Stimulated activated CD4-positive, alpha-beta T cell treated with anti-CD3 and anti-CD28 coated beads, Interleukin-15, amount 100 ng/mL, for 1 hour (primary cell): ENCODE data around the gene TRDN.
"Not testable (repeated sequence)": the region's sequence is repeated elsewhere in the genome, so short reads cannot be mapped to it uniquely, and the experiment has no call there.

ENCODE experiments used
- DNase-seq, 2 donors: peaks; one replicate each; pipeline ENCODE4 v3.0.0-alpha.2; 2020; ENCODE audit warnings: low read depth in 1 of 2, low spot score in 1 of 2

TRDN gene

DNA sequence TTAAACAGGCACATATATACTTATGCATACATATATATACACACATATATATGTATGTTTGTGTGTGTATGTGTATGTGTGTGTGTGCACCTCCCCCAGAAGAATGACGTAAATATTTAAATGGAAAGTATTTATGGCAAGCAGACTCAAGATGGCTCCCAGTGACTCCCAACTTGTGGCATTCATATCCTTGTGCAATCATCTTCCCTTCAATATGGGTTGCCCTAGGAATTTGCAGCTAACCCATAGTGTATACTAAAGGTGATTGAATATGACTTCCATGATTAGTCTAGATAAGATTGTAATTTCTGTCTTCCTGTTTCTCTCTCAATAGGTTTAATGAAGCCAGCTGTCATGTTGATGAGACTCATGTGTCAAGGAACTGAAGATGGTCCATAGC, 127.6 kb downstream of the TRDN start:
- no peak for DNase-seq

DNA sequence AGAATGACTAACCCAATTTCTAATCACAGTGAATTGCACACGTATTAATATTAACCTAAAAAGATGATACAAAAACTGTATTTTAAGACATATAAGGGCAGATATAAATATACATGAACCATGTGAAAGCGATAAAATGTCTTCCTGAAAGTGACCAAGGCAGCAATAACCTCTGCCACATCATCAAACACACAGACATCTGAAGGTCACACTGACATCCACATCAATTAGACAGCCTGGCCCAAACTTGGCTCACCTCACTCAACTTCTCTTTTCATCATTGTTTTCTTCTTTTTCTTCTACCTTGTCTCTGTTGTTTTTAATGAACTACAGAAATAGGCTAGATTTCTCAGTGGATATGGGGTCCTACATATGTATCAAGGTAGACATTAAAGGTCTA, 128.5 kb downstream of the TRDN start:
- no peak for DNase-seq

DNA sequence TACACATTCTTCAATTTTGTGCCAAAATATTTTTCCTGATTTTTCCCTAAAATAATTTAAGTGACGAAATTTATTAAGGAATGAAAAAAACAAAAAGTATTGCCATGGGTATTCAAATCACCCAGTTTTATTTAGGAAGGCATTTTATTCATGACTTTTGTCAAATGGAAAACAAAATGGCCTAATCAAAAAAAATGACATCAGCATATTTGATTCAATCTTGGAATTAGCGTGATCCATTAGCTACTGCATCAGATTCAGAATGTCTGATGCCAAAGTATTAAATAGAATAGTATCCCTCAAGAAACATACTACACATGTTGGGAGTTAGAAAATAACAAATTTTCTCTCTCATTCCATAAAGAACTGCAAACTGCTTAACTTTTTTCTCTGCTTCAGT, 129.2 kb downstream of the TRDN start:
- no peak for DNase-seq

DNA sequence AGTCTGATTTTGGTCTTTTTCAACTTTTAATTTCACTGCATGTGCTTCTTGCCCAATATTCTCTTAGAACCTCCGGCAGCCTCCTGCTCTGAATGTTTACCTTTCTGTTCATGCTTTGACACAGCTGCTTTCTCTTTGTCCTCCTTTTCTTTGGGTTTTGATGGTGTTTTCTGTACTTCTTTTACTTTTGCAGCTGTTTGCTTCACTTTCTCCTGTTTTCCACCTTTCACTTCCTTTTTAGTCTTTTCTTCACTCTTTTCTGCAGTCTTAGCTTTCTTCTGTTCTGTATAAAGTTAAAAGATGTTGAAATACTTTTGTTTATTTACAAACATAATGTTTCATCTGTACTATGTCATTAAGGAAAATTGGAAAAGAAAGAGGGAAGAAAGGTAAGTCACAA, 133.1 kb downstream of the TRDN start:
- no peak for DNase-seq

DNA sequence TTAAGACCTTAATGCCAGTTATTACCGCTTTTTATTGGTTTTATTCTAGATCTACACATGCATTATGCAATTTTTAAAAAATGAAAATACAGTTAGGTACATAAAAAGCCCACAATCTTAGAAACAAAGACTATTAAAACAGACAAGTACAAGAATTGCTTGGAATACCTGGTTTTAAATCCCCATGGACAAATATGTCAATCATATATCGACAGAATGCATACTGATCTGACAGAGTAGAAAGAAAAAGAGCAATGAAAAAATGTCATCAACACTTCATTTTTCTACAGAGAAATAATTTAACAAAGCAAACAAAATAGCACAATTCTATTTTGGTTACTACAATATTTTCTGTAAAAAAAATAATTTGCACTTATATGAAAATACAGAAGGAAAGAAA, 139.7 kb downstream of the TRDN start:
- no peak for DNase-seq

DNA sequence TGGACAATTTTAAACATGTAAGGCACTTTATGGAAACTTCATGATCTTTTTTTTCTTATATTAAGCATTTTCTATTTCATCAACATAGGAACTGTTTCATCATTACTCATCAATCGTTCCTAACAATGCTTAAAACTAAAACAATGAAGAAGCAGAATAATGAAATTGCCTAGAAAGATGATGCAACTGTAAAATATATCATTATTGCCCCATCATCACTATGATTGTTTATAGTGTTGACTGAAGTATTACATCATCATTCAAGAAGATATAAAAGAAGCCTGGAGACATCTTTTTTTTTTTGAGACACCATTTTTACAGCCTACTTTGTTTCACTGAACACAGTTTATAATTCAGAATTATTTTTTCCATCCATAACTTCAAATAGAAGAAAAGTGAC, 147.2 kb downstream of the TRDN start:
- DNase-seq: no peak

DNA sequence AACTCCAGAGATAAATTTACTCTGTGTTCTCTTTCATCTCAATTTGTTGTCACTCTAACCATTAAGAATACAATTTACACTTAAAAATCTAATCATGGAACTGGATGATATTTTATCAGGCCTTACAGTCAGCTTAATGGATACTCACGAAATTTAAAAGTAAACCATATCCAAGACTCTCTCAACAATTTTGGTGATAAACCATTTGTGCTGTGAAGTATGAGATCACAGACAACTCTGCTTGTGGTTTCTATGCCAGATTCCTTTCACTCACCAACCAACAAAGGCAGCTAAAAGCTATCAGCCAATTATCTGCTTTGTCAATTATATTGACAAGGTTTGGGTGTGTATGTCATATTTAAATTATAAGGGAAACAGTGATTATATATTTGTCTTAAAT, 155.8 kb downstream of the TRDN start:
- DNase-seq: no peak

DNA sequence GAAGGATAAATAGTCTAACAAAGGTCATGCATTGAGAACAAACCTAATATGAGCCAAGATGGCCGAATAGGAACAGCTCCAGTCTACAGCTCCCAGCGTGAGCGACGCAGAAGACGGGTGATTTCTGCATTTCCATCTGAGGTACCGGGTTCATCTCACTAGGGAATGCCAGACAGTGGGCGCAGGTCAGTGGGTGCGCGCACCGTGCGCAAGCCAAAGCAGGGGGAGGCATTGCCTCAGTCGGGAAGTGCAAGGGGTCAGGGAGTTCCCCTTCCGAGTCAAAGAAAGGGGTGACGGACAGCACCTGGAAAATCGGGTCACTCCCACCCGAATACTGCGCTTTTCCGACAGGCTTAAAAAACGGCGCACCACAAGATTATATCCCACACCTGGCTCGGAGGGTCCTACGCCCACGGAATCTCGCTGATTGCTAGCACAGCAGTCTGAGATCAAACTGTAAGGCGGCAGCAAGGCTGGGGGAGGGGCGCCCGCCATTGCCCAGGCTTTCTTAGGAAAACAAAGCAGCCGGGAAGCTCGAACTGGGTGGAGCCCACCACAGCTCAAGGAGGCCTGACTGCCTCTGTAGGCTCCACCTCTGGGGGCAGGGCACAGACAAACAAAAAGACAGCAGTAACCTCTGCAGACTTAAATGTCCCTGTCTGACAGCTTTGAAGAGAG, 164.6 kb downstream of the TRDN start:
- DNase-seq: not testable (repeated sequence)

DNA sequence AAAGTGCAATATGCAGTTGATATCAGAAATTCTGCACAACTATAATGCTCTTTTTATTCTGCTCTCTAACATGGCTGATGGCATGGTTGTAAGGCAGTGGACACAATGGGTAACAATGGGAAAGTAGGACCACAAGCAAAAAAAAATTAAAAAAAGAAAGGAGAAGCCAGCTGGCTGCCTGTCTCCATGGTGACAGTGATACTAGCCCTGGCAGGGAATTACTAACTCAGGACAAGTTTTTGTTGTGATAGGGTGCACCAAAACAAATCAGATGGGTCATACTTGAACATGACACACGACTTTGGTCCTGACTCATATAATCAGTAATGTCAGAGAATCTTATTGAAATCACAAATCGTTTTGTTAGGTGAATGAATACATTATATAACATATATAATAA, 169.4 kb downstream of the TRDN start:
- DNase-seq: no peak

DNA sequence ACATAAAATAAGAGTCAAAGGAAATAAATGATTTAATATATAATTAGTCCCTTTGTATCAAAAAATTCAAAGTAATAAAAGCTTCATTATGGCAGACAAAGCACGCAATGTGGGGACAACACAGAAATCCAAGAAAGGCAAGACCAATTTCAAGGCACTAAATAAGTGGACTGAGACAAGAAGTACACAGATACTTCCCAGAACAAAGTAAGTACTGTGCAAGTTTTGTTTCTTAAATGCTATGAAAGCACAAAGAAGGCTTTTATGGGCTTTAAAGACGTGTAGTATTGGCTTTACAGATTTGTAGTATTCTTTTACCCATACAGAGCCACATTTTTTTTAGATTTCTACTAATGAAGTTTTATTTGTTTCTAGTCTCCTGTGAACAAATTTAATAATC, 174.6 kb downstream of the TRDN start:
- DNase-seq: no peak

DNA sequence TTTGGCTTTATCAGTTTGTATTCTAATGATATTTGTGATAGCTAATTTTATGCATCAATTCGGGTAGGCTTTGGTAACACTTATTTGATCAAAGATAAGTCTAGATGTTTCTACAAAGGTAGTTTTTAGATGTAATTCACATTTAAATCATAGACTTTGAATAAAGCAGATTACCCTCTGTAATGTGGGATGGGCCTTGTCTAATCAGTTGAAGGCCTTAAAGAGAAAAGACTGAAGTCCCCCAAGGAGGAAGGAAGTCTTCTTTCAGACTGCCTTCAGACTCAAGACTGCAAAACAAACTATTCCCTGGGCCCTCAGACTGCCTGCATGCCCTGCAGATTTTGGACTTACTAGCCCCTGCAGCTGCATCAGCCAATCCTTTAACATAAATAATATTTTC, 178.5 kb downstream of the TRDN start:
- DNase-seq: no peak

DNA sequence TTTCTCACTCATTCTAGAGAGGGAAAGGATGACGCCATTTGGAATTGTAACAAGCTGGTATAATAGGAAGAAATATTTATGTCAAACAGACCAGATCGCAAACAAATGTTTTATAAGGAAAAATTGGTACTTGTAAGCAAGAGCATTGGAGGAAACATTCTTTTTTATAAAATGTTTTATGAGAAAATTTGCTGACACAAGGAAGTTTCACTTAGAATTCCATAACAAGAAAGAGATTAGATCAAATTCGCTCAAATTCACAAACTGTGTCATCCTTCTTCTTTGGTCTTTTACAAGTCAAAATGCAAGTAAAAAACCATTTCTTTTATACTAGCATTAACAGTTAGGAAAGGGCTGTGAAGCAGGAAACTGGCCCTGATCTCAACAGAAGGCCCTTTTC, 179.9 kb downstream of the TRDN start:
- no peak for DNase-seq

DNA sequence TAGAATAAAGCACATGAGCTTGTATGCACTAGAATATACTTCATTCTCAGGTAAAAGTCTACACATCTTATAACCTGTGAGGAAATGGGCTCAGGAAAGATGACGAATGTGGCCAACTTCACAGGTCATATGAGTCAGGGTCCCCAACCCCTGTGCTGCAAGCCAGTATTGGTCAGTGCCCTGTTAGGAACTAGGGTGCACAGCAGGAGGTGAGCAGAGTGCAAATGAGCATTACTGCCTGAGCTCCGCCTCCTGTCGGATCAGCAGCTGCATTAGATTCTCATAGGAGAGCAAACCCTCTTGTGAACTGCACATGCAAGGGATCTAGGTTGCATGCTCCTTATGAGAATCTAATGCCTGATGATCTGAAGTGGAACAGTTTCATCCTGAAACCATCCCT, 182.3 kb downstream of the TRDN start:
- DNase-seq: no peak

DNA sequence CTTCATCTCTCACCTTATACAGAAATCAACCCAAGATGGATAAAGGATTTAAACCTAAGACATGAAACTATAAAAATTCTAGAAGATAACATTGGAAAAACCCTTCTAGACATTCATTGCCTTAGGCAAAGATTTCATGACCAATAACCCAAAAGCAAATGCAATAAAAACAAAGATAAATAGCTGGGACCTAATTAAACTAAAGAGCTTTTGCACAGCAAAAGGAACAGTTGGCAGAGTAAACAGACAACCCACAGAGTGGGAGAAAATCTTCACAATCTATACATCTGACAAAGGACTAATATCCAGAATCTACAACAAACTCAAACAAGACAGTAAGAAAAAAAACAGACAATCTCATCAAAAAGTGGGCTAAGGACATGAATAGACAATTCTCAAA, 183.7 kb downstream of the TRDN start:
- DNase-seq: not testable (repeated sequence)

DNA sequence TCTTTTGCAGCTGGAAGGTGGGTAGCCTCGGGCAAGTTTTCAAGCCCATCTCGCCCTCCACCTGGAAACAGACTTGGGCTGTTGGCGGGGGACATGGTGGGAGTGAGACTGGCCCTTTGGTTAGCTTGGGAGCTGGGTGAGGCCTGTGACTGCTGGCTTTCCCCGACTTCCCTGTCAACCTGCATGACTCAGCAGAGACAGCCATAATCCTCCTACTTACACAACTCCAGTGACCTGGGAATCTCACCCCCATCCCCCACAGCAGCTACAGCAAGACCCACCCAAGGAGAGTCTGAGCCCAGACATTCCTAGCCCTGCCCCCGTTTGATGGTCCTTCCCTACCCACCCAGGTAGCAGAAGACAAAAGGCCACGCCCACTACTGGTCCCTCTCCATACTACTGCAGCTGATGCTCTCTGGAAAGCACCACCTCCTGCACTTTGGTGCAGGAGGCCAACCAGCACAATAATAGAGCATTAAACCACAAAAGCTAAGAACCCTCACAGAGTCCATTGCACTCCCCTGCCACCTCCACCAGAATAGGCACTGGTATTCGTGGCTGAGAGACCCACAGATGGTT, 188.4 kb downstream of the TRDN start:
- no peak for DNase-seq

DNA sequence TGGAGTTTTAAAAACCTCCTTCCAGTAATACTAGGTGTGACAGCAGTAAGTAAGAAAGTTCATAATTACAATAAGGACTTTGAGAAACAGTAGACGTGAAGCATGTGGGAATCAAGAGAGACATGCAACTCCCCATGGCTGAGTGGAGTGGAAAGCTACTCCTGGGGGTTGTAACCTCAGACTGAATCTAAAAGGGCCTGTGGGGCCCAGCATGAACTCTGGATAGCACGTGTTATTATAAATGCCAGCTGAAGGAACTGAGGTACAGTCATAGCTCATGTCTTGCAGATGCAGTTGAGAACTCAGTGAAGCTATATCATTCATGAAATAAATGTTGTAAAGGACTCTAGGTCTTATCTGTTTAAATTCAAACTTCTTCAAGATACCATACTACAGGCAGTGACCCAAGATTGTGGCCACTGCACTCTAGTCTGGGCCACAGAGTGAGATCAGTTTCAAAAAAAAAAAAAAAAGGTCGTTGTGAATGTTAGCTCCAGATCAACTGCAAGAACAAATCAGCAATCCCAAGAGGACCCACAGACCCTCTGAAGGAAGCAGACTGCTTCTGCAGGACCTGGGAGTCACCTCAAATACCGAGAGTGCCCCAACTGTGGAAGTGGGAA, 189.3 kb downstream of the TRDN start:
- no peak for DNase-seq

DNA sequence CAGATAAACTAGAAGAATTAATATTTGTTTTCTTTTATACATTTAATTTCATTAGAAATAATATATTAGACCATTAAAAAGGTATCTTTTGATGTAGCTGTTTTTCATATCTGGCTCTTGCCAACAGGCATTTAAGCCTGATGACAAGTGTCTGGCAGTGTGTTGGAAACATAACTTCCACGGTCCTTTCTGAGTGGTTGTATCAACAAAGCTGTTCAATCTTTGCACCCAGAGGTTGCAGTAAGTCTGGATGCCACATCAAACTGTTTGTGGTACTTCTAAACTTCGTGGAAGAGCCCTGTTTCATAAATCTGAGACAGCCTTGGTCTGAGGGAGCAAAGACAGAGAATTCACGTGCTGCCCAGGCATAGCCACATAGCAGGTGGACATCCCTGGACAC, 197.4 kb downstream of the TRDN start:
- DNase-seq: no peak

DNA sequence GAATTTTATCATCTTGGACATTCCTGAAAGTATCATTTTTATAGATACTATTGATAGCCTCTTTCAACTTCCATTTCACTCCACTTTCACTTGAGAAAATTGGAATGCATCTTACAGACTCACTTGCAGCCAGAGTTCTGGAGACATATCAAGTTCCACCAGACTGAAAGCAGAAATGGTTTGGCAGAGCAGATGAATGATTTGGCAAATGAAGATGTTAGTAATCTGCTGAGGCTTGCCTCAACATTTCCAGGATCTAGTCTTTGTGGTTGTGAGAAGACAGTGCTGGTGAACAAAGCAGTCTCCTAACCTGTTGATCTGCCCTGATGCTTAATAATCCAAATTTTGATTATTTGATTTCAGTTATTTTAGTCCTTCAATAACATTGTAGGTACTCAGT, 202.6 kb downstream of the TRDN start:
- DNase-seq: no peak

DNA sequence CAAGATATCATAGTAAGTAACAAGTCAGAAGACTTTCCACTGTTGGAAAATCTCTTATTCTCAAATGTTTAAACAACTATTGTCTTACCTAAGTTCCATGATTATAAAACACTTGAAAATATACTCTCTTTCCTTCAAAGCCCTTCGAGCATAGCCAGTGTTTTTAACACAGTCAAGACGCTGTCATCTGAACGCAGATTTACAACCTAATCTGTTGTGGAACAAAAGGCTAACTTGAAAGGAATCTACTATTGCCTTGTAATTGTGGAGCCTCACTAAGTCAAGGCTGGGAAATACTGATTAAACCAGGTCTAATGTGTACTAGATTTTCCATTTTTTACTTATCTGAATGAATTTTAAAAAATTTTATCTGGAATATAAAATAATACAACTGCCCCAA, 205.8 kb downstream of the TRDN start:
- no peak for DNase-seq

DNA sequence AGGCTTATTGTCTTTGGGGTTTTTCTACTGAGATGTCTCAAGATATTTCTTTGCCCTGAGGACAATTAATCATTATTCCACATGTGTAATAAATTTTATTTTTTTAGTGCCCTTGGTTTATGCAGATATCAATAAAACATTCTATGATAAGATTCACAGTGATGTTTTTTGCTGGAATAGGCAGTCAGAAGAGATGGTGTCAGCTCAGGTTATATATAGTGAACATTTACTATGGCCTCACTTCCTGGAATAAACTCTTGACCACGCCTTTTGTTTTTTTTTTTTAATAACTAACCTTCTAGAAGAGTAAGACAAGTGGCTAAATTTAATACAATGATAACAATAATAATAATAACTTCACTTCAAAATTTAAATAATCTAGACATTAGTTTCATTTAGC, 209.7 kb downstream of the TRDN start:
- DNase-seq: no peak

DNA sequence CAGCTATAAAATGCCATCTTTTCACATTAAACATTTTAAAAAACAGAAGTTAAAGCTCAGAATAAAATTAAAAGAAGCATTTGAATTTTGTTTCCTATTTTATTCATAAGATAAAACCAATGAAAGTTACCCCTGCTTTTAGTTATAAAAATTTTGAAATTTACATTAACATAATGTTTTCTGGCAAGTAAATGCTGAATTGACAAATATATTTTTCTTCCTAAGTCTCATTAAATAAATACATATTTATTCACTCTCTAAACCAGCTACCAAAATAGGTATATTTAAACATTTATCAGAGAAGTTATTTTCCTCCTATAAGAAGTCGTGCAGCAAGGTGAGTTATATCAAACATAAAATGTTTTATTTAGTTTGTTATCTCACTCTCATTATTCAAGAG, 213.6 kb downstream of the TRDN start:
- DNase-seq: no peak

DNA sequence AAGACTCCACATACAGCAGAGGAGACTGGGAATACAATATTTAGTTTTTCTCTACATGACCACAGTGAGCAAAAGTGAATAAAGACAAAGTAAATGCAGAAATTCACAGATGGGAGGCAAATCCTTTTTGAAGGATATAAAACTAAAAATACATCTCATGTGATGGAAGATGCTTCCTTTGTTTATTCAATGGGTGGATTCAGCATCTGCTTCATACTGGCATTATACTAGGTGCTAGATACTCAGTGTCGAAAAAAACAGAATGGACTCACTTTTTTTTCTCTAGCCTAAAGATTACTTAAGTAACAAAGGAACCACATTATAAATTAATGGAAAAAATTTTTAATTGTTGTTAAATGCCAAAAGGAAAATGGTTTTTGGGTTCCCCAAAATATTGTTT, 216.2 kb downstream of the TRDN start:
- no peak for DNase-seq

DNA sequence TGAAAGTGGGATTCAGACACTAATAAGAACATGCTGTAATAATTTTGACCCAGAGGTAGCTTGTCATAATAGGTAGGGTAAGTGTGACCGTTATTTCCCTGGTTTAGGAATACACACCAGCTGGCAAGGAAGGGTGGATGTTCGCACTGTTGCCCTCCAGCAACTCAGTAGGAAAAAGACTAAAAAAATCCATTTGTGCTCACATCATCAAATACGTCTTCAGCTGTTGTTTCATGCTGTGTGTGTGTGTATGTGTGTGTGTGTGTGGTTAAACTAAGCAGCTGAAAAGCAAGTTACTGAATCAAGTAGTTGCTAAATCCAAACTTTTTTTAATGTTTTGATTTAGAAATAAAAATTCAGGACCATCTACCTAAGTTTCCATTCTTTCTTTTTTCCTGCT, 218.7 kb downstream of the TRDN start:
- DNase-seq: no peak
